NCI-H510A (cell line): ENCODE measurements around the gene LPCAT1.
"Not testable (repeated sequence)": the region's sequence is repeated elsewhere in the genome, so short reads cannot be mapped to it uniquely, and the experiment has no call there.

ENCODE experiments used
- DNase-seq: peaks from one replicate; lab custom pipeline; 2025; lab: John Stamatoyannopoulos, UW

LPCAT1 gene

DNA sequence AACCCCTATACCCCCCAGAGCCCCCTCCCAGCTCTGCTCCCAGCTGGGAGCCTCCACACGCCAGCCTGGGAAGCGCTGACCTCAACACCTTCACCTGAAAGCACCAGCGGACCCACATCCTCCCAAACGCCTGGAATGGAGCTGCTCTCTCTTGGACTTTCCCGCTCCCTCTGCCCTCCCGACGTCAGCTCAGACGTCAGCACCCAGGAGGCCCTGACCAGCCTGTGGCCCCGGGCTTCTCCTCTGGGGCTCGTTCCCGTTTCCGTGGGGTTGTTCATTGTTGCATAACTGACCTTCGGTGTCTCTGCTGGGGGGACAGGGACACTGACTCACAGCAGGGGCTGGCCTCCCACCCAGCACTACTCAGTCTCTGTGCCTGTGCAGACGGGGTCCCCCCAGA lies 43.5 kb downstream of the LPCAT1 start:
- DNase-seq: no peak

DNA sequence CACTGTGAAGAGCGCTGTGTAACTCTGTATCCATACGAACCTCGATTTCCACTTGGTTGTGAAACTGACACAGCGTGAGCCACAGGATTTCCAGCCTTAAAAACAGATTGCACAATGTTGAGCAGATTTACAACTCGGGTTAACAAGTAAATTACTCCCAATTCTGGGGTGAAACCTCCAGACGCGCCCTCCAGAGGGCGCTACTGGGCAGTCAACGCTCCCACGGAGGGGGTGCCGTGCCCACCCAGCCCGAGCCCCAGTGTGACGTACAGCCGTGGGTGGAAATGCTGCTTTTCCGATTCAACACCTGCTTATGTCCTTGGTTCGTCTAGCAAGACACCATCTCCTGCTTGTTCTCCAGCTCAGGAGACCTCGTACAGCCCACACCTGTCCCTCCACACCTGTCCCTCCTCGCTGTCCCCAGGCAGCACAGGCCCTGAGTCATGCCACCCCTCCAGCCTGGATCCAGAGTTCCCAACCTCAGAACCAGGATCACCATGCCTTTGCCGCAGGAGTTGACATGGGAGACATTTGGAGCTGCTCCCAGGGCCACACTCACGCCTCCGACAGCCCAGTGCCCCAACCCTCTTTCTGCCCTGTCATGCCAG lies 44.1 kb downstream of the LPCAT1 start:
- DNase-seq: no peak

DNA sequence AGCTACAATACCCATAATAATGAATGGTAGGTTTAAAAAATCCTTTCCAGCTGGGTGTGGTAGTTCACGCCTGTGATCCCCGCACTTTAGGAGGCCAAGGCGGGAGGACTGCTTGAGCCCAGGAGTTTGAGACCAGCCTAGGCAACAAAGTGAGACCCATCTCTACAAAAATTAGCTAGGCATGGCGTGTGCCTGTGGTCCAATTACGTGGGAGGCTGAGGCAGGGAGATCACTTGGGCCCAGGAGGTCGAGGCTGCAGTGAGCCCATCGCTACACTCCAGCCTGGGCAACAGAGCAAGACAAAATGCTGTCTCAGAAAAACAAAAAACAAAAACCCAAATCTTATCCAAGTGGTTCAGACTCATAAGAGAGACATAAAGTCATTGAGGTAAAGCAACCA lies 44.7 kb downstream of the LPCAT1 start:
- DNase-seq: no peak

DNA sequence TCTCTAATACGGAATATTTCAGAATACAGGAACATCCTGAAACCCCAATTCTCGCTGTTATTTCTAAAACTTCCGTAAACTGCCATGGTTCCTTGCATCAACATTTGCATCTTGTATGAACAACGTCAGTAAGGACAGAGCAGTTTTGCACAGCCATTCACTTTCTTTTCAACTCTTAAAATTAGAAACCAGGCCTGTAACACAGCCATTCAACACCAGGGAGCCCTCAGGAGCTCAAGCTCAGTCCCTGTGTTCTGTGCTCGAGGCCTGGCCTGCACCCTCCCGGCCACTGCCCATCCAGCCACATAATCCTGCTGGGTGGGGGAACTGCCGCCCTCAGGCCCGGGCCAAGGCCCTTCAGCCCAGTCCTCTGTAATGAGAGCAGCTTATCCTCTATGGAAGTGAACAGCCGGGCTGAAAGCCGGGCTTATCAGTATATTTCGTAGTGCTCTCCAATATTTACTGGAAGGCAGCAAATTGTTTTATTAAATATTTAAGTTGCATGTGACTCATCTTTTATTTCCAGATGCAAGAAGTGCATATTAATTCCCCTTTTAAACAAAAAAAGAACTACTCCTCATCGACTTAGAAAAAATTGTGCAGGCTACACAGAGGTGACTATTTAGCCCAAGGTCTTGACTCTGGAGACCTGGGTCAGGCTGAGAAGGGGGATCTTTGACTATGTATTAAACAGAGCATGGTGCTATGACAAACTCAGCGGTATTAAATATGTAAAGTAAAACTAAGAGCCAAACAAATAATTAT lies 45.3 kb downstream of the LPCAT1 start:
- no peak for DNase-seq

DNA sequence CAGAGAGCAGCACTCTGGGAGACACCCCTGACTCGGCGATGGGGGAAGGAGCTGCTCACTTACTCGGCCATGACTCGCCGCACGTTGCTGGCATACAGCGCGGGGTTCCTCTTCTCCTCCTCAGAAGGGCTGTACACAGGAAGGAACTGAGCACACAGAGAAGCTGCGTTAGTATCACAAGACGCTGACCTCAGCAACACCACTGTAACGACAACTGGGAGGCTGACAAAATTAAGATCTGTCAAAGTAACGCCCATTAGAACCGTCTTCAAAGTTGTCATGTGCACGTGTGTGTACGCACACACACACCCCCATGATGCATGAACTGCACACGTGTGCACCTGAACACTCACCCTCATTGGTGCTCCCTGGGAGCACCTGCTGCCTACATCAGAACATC lies 46.4 kb downstream of the LPCAT1 start:
- DNase-seq: no peak

DNA sequence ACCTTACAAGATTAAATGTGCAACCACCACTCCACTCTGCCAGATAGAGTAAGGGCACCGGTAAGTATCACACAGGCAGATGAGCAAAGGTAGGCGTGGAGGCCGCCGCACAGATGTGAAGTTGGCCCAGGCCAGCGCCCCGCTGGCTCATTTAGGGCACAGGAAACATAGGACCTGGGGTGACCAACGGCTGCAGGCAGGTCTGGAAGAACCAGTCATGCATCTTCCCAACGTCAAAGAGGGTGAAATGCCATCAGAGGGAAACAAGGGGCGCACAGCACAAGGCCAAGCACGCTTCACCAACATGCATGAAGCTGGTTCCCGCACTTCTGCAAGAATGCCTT lies 46.8 kb downstream of the LPCAT1 start:
- no peak for DNase-seq

DNA sequence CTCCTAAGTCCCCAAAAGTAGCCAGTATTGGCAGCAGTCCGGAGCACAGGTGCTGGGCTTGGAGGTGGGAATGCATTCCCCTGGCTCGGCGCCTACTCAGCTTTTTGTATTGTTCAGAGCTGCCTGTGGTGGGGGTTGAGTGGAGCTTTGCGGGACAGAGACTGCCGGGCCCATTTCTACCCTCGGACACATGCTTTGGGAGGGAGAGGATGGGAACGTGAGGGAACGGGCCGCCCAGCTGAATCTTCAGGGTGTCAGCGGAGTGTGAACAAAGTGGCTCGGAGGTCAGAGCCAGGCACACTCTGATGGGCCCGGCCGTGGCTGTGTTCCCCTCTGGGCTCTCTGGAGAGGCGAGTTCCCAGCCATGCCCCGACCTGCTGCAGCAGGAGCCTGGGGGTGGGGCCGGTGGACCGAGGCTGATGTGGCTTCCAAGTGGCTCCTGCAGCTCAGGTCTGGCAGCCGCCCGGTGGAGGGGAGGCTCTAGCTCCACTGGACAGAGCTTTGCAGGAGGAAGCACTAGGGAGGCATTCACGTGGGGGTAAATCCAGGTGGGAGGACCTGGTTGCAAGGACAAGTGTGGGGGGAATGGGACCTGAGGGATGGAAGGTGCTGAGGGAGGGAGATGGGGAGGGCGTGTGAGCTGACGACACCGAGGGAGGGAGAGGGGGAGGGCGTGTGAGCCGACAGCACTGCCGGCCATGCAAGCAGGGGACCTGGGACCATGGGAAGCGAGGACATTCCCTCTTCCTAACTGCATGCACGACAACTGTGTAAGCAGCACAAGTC lies 47.4 kb downstream of the LPCAT1 start:
- no peak for DNase-seq

GRCh38 chr5:1475544-1475900 lies 48.2 kb downstream of the LPCAT1 start:
- DNase-seq: not testable (repeated sequence)

DNA sequence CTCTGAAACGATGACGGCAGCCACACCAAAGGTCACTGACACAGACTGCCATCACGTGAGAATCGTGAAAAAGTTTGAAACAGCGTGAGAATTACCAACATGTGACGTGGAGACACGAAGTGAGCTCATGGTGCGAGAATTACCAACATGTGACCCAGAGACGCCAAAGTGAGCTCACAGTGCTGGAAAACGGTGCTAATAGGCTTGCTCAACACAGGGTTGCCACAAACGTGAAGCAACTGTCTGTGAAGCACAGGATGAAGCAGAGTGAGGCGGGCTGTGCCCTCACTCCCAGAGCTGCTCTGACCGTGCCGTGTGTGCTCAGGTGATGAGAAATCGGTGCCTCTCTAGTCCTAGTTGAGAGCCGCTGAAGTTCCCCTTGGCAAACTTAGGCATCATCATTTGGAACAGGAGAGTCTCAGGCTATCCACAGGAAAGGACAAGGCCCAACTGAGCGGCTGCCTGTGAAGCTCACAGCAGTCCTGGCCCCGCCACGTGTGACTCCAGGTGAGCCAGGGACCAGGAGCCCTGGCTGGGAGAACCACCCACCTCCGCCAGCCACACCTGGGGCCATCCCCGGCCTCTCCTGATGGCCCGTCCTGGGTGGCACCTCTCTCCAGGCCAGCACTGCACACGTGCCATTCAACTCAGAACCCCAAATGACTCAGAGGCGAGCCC lies 48.8 kb downstream of the LPCAT1 start:
- no peak for DNase-seq

DNA sequence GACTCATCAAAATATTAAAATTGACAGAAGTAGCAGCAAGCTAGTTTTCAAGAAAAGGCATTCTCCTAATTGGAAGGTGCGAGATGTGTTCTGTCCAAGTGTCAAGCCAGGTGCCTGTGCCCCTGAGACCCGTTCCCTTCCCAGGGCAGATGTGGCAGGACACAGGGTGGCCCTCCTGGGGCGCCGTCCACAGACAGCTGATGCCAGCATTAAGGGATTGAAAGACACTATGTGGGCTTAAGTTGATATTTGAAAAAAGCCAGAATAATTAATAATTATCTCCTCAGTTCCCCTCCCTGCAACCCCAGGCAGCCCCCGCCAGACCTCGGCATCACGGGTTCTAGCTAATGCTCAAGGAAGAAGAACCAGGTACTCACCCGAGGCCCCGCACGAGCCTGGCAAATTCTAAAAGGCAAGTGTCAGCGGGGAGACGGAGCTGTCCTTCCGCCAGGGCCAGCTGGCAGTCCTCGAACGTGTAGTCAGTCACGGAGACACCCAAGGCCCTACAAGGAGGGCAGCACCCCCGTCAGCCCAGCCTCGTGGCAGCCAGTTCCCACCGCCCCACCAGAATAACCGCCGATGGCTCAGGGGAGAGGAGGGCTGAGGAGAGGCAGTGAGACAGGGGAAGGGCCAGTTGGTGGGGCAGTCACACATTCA lies 49.4 kb downstream of the LPCAT1 start:
- DNase-seq: no peak

GRCh38 chr5:1473746-1474145 lies 50.0 kb downstream of the LPCAT1 start:
- DNase-seq: no peak

- no peak for DNase-seq
These were observed 50.7 kb downstream of the LPCAT1 start for GRCh38 chr5:1472964-1473628.

DNA sequence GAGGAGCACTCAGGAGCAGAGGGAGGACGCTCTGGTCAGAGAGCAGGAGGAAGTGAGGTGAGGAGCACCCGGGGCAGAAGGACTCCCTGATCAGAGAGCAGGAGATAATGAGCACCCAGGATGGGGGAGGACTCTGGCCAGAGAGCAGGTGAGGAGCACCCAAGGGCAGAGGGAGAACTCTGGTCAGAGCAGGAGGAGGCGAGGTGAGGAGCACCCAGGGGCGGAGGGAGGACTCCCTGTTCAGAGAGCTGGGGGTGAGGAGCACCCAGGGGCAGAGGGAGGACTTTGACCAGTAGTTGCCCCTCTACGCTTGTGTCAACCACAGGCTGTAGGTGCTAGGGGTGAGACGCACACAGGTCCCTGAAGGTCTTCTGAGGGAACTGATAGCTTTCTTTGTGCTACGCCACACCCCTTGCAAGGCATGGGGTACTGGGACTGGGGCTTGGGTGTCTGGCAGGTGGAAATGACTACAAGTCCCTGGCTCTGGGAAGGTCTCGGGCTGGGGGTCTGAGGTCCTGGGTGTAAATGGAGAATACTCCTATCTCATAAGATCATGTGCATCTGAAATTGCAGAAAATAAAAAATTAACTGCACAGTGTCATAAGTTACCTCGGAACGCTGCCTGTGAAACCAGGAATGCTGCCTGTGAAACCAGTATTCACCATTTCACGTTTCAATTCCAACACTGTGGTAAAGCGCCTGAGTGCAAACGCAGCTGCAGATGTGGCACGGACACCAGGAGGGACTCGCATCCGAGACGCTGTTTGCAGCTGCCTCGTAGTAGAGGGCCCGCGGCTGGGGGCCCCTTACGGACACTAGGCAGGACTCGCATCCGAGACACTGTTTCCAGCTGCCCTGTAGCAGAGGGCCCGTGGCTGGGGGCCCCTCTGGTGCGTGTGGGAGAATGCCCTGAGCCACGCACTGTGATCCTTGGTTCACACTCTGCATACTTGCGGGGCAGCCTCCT lies 51.5 kb downstream of the LPCAT1 start:
- DNase-seq: no peak

- DNase-seq: no peak
These were observed 52.4 kb downstream of the LPCAT1 start for GRCh38 chr5:1471240-1471853.

- DNase-seq: no peak
These were observed 53.0 kb downstream of the LPCAT1 start for GRCh38 chr5:1470762-1471211.

- no peak for DNase-seq
These were observed 54.9 kb downstream of the LPCAT1 start for GRCh38 chr5:1468629-1469527.

DNA sequence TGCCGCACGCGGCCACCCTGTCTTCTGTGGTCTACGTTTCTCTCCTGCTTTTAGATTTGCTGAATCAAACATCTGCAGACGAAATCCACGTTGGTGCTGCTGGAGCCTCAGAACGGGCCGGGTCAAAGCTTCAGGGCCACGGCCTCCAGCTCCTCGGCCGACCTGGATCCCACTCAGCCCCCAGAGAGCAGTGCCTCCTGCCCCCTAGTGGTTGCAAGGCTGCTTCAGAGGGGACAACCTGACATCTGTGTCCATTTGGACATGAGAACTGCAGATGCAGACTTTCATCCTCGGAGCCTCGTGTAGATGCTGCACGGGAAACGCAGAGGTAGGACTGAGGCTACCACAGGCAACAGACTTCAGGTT lies 55.5 kb downstream of the LPCAT1 start:
- DNase-seq: no peak

DNA sequence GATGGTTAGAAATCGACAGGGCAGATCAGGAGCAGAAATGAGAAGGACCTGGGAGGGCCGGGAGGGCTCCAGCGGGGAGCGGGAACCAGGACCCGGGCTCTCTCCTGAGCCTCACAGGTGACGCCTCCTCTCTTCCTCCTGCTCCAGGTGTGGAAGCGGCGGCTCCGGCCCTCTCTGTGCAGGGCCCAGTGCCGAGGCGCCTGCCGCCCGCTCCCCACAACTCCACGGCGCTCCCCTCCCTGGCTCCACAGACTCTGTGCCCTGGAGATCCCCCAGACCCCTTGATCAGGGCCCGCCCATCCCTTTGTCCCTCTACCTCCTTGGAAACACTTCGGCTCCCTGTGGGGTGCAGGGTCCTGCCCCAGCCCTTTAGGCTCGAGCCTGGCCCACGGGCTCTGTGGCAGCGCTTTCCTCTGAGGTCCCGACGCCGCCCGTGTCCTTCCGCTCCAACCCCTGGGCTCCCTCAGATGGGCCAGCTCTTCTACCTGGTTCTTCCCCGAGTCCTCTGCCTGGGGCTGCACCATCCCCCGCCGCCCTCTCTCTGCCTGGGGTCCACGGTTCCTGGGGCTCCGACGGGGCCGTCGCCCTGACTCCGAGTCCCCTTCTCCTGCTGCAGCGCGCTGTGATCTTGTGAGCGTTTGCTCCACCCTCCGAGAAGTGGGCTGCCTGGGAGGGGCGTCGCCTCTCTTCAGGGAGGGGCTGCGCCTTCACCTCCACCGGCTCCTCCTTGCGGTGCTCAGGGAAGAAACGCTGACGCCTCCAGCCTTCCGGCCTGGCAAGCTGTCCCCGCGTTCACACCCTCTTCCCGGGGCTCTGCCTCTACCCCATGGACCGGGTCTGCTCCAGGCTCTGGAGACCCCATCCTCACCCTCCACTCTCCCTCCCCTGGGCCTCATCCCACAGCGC lies 56.2 kb downstream of the LPCAT1 start:
- DNase-seq: no peak
